Stimulated activated CD8-positive, alpha-beta memory T cell treated with anti-CD3 and anti-CD28 coated beads, Interleukin-12 subunit alpha, Interleukin-12 subunit beta, amount 100 ng/mL, for 24 hours (primary cell): ENCODE measurements around the gene ZC3H13.

ENCODE experiments used
- DNase-seq: peaks from one replicate; pipeline ENCODE4 v3.0.0-alpha.2; 2020; ENCODE audit errors: extremely low read depth

The ZC3H13 gene

GRCh38 chr13:46052319-46053161 is at the start of gene ZC3H13:
Gene ZC3H13, minus strand, starts transcription at chr13:46052746. Its CDS starts 7,239 bp downstream, at chr13:46045507.
- DNase-seq, result peak; percentile 89

- DNase-seq, result no peak
Measured at GRCh38 chr13:46102255-46102605, 49.7 kb upstream of the ZC3H13 start.

- DNase-seq, result no peak
Measured at GRCh38 chr13:46101484-46102254, 49.1 kb upstream of the ZC3H13 start.

GRCh38 chr13:46101002-46101401 is 48.5 kb upstream of the ZC3H13 start:
- no peak for DNase-seq

- no peak for DNase-seq
Measured at GRCh38 chr13:46100191-46100815, 47.8 kb upstream of the ZC3H13 start.

GRCh38 chr13:46097663-46098062 is 45.1 kb upstream of the ZC3H13 start:
- DNase-seq, result no peak

GRCh38 chr13:46097015-46097414 is 44.5 kb upstream of the ZC3H13 start:
- DNase-seq, result no peak

- DNase-seq, result no peak
Measured at GRCh38 chr13:46094478-46094877, 41.9 kb upstream of the ZC3H13 start.

GRCh38 chr13:46088821-46089562 is 36.4 kb upstream of the ZC3H13 start:
- DNase-seq, result no peak

- no peak for DNase-seq
Measured at GRCh38 chr13:46087481-46087880, 34.9 kb upstream of the ZC3H13 start.

GRCh38 chr13:46086985-46087384 is 34.4 kb upstream of the ZC3H13 start:
- DNase-seq, result no peak

- DNase-seq, result no peak
Measured at GRCh38 chr13:46086421-46086922, 33.9 kb upstream of the ZC3H13 start.

- no peak for DNase-seq
Measured at GRCh38 chr13:46085737-46086136, 33.2 kb upstream of the ZC3H13 start.

GRCh38 chr13:46082324-46082723 is 29.8 kb upstream of the ZC3H13 start:
- DNase-seq, result no peak

GRCh38 chr13:46079770-46080169 is 27.2 kb upstream of the ZC3H13 start:
- DNase-seq, result no peak

- no peak for DNase-seq
Measured at GRCh38 chr13:46077265-46077664, 24.7 kb upstream of the ZC3H13 start.

- DNase-seq, result no peak
Measured at GRCh38 chr13:46076827-46077226, 24.3 kb upstream of the ZC3H13 start.

GRCh38 chr13:46075811-46076210 is 23.3 kb upstream of the ZC3H13 start:
- DNase-seq, result no peak

- no peak for DNase-seq
Measured at GRCh38 chr13:46071590-46072249, 19.2 kb upstream of the ZC3H13 start.

- no peak for DNase-seq
Measured at GRCh38 chr13:46063292-46063691, 10.7 kb upstream of the ZC3H13 start.

GRCh38 chr13:46062185-46062584 is 9.6 kb upstream of the ZC3H13 start:
- DNase-seq, result no peak
